HL-60/S4 treated with retinoic acid at 250 ng/mL for 4 days and 3 days (cell line): ENCODE measurements around the gene PCIF1.

Source experiments
- in situ Hi-C: fragments of 300-500 bp; cut with MboI; formaldehyde crosslinking; loops from 2 replicates; pipeline ENCODE4 v1.7.0; 2022; ENCODE audit warnings: low sequenced_read_pairs

The PCIF1 gene

DNA sequence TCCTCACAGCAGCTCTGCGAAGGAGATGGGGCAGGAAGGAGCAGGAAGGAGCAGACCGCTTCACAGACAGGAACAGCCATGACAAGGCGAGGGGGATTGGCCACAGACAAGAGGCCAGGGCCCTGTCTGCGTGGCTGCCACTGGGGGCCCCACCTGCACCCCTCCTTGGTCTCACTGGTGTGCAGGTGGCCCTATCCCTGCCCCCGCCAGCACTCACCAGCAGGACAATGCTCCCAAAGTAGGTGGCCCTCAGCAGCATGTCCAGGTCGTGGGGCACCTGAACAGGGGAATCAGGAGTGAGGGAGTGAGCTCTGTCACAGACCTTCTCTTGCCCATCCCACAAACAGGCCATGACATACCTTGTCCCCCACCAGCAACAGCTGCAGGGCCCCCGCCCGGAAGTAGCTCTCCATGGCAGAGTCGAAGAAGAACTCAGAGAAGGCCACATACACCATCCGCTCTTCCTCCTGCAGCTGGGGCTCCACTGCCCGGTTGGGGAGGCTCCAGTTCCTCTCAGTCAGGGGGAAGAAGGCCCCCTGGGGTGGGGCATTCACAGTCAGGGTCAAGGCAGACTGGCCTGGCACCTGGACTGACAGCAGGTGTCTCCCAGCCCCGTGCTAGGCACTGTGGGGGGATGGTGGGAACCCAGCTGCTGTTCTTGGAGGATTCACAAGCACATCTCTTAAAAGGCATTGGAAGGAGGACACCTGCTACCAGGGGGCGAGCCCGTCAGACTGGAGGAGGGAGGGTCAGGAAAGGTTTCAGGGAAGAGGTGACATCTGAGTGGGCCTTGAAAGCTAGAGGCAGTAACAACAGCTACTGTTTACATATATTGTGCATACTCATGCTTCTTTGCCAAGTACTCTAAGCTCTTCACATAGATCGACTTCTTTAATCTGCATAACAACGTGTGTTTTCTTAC is 29.6 kb upstream of the PCIF1 start:
- in situ Hi-C loops = no loop called here

GRCh38 chr20:45905505-45906079 is 28.9 kb upstream of the PCIF1 start:
- in situ Hi-C loops = no loop called here

- in situ Hi-C loops = no loop called here
Measured at GRCh38 chr20:45907219-45907948, 27.1 kb upstream of the PCIF1 start.

- in situ Hi-C loops = no loop called here
Measured at GRCh38 chr20:45908084-45908483, 26.4 kb upstream of the PCIF1 start.

GRCh38 chr20:45909336-45909808 is 25.1 kb upstream of the PCIF1 start:
- in situ Hi-C loops = no loop called here

DNA sequence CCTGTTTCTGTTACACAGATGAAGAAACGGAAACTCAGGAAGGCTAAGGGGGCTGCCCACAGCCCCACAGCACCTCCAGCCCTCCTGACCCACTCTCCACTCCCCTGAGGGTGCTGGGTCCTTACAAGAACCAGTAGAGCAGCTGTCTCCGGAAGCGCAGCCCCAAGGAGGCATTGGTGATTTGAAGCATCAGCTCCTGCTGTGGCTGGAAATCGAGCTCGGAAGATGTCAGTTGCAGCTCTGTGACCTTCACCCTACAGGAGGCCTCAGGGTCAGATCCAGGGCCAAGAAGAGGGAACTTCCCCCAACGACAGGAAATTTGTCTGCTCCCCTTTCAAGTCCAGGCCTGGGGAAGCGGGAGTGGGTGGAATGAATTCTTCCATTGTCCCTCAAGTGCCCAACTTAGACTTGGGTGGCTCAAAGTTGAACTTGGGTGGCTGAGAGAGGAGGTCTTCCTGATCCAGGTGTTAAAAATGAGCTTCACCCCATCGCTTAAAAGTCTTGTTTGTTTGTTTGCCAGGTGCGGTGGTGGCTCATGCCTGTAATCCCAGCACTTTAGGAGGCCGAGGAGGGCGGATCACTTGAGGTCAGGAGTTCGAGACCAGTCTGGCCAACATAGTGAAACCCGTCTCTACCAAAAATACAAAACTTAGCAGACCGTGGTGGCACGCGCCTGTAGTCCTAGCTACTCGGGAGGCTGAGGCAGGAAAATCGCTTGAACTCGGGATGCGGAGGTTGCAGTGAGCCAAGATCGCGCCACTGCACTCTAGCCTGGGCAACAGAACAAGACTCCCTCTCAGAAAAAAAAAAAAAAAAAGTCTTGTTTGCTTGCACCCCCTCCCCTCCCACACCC is 24.4 kb upstream of the PCIF1 start:
- in situ Hi-C loops = no loop called here

DNA sequence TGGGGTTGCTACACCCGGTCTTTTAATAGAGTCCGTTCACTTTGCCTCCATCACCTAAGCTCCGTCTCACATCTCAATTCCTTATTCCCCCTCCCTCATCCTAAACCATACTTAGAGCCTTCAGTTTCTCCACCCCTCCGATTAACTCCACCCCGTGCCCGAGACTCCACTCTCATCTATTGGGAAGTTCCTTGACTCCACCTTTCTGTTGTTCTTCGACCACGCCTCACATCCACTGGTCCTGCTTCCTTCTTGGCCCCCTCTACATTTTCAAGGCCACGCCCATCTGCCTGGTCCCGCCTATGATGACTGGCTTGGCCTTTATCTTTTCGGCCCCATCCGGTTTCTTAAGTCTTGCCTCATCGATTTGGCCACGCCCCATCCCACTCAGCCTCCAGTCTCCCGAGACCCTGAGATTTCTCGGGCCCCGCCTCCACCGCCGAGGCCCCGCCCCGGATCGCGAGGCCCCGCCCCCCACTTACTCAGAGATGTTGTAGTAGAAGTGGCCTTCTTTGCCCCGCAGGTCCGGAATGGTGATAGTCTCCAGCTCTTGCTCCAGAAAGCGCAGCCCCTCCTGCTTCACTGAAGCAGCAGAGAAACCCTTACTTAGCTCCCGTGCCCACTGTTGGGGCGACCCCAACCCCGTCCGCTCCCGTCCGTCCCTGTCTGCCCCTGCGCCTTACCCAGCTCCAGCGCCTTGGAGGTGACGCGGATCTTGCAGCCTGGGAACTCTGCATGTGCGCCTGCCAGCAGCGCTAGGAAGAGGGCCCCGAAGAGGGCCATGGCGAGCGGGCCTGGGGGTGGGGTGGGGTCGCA is 23.6 kb upstream of the PCIF1 start:
- in situ Hi-C loops = no loop called here

- in situ Hi-C loops = no loop called here
Measured at GRCh38 chr20:45911486-45912343, 22.8 kb upstream of the PCIF1 start, which contains the start of gene PLTP. Gene PLTP, minus strand, starts transcription at chr20:45912155. Its CDS starts 703 bp downstream, at chr20:45911452.

GRCh38 chr20:45912344-45912682 is 22.2 kb upstream of the PCIF1 start:
- in situ Hi-C loops = no loop called here

DNA sequence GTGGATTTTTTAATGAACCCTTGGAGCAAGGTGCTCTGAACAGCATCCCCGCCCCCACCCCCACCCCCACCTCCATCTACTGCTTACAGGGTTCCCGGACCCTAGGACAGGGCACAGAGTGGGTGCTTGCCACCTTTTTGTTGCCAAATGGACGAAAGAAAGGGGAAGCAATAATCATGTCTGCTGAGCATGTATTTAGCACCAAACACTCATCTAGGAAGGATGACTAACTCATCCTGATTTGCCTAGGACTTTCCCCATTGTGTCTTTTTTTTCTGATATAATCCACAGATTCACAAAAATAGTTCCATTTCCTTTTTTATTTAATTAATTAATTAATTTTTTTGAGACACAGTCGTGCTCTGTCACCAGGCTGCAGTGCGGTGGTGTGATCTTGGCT is 21.4 kb upstream of the PCIF1 start:
- in situ Hi-C loops = no loop called here

DNA sequence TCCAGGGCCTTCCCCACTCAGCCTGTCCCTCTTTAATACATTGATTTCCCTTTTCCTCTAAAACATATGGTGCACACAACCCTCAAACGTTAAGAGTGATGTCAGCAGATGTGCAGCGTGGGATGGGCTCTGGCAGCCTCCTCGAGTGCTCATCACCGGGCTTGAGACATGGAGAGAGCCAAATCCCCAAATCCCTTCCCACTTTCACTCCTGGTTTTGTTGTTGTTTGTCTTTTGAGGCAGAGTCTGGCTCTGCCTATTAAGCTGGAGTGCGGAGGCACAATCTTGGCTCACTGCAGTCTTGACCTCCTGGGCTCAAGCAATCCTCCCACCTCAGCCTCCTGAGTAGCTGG is 16.7 kb upstream of the PCIF1 start:
- in situ Hi-C loops = no loop called here

DNA sequence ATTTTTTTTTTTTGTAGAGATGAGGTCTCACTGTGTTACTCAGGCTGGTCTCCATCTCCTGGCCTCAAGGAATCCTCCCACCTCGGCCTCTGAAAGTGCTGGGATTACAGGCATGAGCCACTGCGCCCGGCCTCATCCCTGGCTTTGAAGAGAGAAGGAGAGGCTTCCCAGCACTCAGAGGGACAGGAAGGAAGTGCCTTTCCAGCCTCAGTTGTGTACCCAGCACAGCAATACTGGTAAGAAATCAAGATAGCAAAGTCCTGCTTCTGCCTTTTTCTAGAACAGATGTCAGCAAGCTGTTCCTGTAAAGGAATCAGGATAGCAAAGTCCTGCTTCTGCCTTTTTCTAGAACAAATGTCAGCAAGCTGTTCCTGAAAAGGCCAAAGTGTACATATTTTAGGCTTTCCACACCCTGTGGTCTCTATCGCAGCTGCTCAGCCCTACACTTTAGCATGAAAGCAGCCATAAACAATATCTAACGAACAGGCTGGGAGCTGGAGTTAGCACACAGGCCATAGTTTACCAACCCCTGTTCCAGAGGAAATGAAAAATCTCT is 16.2 kb upstream of the PCIF1 start:
- in situ Hi-C loops = no loop called here

DNA sequence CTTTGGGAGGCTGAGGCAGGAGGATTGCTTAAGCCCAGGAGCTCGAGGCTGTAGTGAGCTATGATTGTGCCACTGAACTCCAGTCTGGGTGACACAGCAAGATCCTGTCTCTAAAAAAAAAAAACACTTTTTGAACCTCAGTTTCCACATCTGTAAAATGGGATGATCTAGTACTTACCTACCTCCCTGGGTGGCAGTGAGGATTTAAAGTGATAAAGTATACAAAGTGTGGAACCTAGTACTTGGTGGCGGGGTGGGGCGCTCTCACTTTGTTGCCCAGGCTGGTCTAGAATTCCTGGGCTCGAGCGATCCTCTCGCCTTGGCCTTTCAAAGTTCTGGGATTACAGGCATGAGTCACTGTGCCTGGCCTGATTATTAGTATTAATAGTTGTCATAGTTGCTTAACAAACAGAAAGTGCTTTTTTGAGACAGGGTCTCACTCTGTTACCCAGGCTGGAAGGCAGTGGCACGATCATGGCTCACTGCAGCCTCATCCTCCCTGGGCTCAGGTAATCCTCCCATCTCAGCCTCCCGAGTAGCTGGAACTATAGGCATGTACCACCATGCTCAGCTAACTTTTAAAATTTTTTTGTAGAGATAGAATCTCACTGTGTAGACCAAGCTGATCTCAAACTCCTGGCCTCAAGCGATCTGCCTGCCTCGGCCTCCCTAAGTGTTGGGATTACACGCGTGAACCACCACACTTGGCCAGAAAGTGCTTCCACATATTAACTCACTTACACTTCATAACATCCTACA is 15.5 kb upstream of the PCIF1 start:
- in situ Hi-C loops = no loop called here

DNA sequence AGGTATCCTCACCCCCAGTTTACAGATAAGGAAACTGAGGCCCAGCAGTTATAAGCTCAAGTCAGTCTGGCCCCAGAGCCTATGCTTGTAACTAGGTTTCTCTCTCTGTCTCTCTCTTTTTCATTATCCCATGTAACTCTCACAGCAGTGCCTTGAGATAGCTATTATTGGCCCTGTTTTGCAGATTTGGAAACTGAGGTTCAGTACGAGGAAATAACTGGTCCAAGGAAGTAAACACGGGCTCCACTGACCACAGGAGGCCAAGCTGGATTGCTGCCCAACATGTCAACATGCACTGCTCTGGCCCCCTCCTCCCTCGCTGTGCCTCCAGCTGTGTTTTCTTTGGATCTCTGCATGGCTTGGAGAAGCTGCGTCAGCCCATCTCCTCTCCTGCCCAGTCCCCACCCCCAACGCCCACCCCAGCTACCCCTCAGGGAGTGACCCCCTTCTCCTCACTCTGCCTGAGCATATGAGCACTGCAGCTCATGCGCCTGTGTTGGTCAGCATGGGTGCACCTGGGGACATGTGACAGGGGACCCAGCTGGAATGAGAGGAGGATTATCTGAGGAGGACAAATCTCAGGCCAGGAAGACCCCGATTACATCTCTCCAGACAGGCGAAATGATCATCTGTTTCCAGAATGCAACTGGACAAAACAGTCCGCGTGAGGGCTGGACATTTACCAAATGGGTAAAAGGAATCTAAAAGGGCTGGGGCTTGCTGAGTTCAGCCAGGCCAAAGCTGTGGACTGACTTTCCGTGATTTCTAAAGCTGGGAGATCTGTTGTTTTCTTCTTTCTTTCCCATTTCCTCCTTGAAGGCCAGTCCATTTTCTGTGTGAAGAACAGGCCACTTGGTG is 14.7 kb upstream of the PCIF1 start:
- in situ Hi-C loops = no loop called here

DNA sequence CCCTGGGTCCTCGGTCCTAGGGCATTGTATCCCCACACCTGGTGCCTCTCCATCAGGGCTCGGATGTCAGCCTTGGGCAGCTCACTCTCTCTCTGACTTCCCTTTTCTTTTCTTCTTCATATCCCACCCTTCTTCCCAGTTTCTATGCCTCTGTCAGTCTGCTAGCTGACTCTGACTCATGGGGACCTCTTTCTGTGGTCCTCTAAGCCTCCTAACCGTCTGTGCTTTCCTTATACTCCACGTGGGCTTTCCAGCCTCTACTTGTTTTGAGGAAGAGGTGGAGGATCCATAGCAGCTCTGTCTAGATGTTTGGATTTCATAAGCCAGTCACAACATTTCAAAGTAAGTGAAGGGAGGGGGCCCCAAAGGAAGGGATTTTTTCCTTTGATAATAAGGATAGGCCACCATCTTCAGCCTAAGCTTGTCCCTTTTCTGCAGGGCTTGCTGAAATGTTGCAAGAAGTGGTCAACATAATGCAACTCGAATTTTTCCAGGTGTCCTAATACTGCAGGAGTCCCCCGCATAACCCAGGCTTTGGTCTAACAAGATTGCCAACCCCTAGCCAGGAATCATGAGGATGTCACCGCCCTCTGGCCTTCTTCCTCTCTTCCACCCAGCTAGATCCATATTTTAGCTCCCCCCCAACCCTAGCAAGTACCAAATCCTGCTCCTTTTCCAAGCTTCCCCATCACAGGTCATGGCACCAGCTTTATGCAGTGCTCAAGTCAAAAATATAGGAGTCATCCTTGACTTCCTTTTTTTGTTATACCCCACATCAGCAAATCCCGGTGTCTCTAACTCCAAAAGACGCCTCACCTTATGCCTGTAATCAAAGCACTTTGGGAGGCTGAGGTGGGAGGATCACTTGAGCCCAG is 13.8 kb upstream of the PCIF1 start:
- in situ Hi-C loops = no loop called here
